HG03095 (cell line): Measurements from ENCODE around the gene ACOT7.

ENCODE experiments used
- ATAC-seq: cut with Tn5 transposase; IDR thresholded peaks from one replicate; pipeline ENCODE4 v1.9.1; 2021; ENCODE audit warnings: moderate library complexity; ENCODE audit not compliant: unreplicated experiment

ACOT7 gene

GRCh38 chr1:6294080-6294889 lies 99.3 kb downstream of the ACOT7 start:
- no peak for ATAC-seq

DNA sequence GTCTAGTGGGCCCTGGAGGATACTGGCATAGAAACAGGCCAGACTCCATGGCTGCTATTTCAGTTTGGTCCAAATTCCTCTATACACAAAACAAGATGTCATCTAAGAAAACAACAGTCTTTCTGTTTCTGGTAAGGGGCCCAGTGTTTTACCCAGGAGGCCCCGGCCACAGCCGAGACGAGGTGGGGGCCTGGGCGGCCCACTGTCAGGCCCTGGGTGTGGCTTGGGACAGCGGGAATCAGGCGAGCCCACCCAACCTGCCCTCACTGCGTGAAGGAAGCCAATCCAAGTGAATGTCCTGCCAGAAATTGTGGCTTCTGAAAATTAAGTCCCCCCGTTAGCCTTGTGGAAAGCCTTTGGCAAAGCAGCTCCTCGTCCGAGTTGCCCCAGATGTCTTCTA lies 101.5 kb downstream of the ACOT7 start:
- ATAC-seq, result no peak

DNA sequence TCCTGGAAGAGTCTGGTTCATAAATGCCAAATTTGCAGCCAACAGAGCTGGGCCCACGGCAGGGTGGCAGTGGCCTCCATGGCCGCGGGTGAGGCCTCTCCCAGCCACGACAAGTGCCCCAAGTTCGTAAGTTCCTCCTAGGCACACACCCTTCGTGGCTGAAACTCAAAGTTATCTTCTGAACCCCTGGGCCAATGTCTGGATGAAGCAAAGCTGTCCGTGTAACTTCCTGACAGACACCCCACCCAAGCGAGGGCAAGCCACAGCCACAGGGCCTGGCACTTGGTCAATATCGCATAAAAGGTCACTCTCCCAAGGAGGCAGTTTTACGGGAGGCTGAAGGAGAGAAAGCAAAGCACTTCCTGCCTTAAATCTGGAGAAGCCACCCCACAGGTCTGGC lies 104.9 kb downstream of the ACOT7 start:
- ATAC-seq, result no peak

- no peak for ATAC-seq
These were observed 105.5 kb downstream of the ACOT7 start for GRCh38 chr1:6288026-6288425.

DNA sequence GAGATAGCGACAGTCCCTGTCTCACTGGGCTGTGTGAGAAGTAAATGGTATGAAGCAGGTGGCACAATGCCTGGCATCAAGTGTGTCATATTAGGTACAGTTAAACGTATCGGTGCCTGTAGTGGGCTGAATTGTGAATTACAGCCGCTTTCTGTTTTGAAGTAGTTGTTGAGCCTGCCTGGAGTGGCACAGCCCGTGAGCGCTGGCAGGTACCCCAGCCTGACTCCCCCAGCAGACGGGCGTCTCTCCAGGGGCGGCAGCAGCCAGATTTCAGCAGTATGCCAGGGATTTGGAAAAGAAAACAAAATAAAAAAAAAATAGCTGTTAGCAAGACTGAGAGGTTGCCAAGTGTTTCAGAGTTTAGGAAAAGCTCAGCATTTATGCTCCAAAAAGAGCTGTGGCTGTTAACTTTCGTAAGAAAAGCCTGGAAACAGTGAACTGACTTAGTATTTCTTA lies 106.1 kb downstream of the ACOT7 start:
- no peak for ATAC-seq

- ATAC-seq, result no peak
These were observed 106.5 kb downstream of the ACOT7 start for GRCh38 chr1:6287029-6287428.

- no peak for ATAC-seq
These were observed 107.3 kb downstream of the ACOT7 start for GRCh38 chr1:6286266-6286665.

DNA sequence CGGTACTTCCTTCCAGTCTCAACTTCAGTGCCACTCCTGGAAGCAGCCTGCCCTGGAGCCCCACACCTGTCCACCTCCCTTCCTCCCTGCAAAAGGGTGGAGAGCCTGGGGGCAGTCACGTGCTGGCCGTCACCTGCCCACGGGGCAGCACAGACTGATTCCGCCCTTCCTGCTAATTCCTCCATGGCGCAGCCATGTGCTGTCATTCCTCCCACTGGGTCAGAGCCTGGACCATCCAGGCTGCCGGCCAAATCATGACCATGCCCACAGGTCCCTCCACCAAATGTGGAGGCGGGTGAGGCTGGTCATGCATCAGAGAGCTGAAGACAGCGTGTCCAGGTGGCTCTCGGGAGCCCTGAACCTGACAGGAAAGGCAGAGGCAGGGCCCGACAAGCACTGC lies 108.2 kb downstream of the ACOT7 start:
- ATAC-seq, result no peak

DNA sequence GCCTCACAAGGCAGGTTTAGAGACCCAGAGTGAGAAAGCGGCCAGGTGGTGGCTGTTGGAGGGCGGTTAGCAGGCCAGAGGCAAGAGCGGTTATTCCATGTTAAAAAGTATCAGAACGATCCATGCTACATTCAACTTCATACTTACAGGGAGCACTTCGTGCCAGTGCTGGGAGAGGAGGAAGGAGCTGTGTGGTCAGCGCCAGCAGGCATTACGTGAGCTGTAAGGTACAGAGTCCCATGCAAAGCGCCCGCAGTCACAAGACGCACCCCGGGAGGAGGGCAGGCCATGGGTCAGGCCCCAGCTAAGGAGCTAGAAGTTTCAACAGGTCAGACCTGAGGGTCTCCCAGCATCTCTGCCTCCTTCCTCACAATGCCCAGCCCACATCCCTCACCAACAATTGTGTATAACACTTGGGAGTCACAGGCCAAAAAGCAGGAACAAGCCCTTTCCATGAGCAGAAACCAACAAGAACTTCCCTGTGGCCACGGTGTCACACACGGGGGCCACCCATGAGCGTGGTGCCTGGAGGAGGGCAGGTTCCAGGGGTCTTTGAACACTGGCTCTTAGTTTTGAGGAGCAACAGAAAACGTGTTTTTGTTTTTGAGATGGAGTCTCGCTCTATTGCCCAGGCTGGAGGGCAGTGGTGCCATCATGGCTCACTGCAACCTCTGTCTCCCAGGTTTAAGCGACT lies 110.8 kb downstream of the ACOT7 start:
- ATAC-seq, result no peak

DNA sequence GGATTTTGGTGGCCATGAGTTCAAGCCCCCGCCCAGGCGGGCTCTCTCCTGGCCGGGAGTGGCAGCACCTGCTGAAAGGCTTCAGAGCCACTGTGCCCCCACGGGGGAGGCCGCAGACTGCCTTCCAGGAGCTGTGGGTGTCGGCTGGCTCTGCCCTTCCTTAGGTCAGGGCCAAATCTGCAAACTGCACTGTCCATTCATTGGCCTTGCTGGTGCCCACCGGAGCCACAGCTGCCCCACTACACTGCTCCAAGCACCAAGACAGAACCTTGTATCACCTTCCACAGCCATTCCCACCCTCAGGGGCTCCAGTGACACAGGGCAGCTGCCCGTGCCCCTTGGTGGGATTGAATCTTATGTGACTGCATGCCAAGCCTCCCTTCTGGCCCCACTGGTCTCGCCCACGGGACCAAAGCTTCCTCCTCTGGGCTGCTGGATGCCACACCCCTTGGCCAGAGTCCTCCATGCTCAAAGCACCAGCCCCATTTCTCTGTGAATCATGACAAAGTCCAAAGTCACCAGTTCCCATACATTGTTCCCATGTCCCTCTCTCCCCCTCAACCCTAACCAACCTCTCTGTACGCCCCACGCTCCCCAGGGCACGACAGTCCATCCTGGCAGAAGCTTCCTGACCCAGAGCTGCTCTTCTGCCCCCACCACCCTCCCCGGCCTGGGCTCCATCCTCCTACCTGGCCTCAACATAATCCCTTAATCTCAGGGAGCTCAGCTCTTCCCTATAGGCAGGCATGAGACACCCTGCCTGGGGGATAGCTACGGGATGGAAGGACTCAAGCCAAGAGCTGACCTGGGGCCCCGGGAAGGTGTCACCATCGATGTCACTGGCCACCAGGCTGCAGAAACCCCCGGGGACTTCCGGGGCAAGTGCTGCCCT lies 111.8 kb downstream of the ACOT7 start:
- ATAC-seq, result no peak

DNA sequence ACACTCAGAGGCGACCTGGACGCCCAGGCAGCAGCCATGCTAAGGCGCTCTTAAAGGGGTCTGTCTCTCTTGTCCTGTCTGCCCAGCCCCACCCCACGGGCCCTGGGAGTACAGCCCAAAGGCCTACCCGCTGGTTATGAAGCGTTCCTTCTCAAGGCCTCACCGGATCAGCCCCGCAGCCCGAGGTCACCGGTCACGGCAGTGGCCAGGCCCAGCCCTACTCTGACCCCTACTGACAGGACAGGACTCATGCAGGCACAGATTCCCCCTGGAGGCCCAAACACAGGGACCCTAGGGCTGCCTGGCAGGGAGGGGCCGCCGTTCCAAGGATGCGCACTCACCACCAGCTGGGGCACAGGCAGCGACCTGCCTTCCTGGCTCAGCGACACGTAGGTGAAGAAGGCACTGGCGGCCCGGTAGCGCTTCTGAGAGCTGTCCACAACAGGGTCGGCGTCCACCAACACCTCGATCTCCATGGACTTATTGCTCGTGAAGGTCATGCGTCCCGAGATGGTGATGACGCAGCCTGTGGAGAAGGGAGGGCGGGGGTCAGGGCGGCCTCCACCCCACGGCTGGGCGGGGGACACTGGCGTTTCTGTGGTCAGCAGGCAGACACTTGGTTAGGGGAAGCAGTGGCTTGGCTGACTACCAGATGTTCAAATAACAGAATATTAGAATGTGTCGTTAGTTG lies 112.7 kb downstream of the ACOT7 start:
- no peak for ATAC-seq

DNA sequence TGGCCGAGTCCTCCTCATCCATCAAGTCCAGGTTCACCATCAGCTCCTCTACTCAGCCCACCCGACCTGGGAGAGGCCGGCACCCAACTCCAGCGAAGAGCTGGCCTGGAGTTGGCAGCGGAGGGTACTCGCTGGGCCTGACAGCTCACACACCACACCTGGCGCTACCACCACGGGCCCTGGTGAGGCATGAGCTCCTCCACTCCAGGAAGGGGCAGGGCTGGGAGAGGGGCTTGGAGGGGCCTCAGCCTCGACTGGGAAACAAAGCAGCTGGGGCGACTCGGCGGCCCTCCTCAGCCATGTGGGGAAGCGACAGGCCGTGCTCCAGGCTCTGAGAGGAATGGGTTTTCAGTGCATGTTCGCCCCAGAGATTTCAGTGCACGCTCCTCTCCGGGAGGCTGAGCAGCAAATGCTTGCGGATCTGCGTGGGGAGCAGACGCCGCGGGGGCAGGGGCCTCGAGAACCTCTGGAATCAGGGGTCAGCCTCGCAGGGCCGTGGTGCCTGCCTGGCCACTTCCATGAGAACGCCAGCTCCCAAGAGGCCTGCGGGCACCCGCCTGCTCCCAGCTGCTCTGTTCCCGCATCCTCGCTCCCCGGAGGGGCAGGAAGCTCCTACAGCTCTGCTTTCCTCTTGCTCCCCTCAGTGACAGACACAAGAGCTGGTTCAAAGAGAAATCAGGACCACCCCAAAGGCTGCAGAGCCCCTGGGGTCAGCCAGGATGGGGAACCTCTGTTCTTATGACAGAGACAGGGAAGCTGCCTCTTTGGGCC lies 113.8 kb downstream of the ACOT7 start:
- ATAC-seq, result no peak

DNA sequence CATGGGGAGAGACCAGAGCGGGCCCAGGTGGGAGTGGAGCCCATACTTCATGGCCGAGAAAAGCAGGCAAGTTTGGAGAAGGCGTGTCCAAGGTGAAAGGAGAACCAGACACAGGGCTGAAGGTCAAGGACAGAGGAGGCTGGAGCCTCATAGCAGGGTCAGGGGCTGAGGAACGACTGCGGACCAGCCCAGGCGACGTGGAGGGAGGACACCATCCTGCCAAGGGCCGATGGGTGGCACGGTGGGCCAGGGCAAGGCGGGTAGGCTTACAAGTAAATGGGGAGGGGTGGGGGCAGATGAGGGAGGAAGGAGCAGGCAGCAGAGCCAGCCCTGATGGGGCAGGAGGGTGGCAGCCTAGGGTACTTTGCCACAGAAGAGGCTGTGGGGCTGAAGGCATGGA lies 114.5 kb downstream of the ACOT7 start:
- no peak for ATAC-seq

DNA sequence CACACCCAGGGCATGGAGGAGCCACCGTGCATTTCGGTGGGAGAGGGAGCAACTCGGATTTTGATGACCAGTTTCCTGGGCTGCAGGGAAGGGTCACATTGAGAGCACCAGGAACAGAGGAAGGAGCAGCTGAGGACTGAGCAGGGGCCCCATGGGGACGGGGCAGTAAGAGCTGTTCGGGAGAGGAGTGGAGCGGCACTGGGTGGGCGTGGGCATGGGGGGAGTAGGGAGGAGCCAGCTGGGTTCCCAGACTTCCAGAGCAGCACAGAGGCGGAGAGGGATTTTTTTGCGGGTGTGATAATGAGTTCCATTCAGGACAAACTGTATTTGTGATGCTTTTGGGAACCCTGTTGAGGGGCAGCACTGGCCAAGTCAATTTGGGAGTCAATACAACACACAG lies 115.3 kb downstream of the ACOT7 start:
- no peak for ATAC-seq

DNA sequence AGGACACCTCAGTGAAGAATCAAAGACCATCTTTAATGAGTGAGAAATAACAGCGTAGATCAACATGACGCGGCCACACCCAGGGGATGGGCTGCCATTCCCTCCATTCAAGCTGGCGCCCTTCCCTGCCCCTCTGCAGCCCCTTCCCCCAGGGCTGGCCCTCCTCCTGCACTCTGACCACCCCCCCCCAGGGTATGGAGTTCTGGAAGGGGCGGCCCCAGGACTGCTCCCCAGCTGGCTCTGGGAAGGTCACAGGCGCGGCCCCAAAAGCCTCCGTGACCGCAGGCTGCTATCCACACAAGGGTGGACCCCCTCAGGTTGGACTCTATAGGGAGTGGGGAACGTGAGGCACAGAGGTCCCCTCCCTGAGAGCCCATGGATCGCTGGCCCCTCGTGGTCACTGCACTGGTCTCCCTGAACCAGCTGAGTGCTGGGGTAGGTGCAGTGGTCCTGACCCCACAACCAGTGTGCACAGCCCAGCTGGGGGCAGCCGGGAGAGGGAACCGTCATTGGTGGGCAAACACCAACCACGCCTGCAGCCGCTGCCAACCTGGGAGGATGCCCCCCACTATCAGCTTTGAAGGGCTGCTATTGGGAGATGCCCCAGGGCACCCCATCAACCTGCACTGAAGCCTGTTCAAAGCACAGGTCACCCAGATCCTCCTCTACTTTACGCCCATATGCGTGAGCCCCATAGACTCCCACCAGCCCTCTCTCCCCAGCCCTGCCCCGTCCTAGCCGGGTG lies 116.6 kb downstream of the ACOT7 start:
- no peak for ATAC-seq

- no peak for ATAC-seq
These were observed 117.5 kb downstream of the ACOT7 start for GRCh38 chr1:6275826-6276782.

GRCh38 chr1:6274622-6275139 lies 118.9 kb downstream of the ACOT7 start:
- ATAC-seq, result no peak

DNA sequence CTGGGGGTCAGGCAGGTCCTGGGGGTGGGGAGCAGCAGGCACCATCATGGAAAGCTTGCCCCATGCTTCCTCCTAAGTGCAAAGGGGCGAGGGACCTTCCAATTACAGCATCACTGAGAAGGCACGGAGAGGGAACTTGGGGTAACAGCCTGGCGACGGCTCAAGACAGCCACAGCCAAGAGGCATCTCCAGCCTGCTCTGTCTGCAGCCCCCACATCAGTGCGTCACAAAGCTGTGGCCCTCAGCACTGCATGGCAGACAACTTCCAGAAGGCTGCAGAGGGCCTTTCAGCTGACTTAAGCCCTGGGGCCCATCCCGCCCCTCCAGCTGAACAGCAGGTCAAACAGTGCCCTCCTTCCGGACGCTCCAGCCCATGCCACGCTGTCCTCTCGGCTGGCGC lies 119.5 kb downstream of the ACOT7 start:
- ATAC-seq, result no peak
